Parathyroid adenoma (tissue), 2 donors: ENCODE results near the gene ZFP42.

Source experiments
- H2AFZ ChIP-seq: fragments of 300-600 bp; sonication (generic); one replicate; pipeline ENCODE4 v1.7.0; 2017; ENCODE audit warnings: antibody characterized with exemption, mild to moderate bottlenecking
- H3K27ac ChIP-seq: fragments of 300-600 bp; sonication (generic); one replicate; pipeline ENCODE4 v1.7.0; 2017
- H3K27me3 ChIP-seq: fragments of 300-600 bp; sonication (generic); one replicate; pipeline ENCODE4 v1.7.0; 2017; ENCODE audit warnings: low read length; ENCODE audit not compliant: control insufficient read depth, insufficient read depth
- H3K36me3 ChIP-seq: fragments of 300-600 bp; sonication (generic); one replicate; pipeline ENCODE4 v1.7.0; 2017; ENCODE audit warnings: low read length; ENCODE audit not compliant: control insufficient read depth, insufficient read depth
- H3K4me1 ChIP-seq: fragments of 300-600 bp; sonication (generic); one replicate; pipeline ENCODE4 v1.7.0; 2017; ENCODE audit warnings: control low read depth
- H3K4me2 ChIP-seq: fragments of 300-600 bp; sonication (generic); one replicate; pipeline ENCODE4 v1.7.0; 2017; ENCODE audit warnings: low read length
- H3K4me3 ChIP-seq: fragments of 300-600 bp; sonication (generic); one replicate; pipeline ENCODE4 v1.7.0; 2017; ENCODE audit warnings: low read depth, low read length
- H3K79me2 ChIP-seq: fragments of 300-600 bp; sonication (generic); one replicate; pipeline ENCODE4 v1.7.0; 2017; ENCODE audit warnings: control low read depth
- H3K9ac ChIP-seq: fragments of 300-600 bp; sonication (generic); one replicate; pipeline ENCODE4 v1.7.0; 2017; ENCODE audit warnings: mild to moderate bottlenecking
- H3K9me3 ChIP-seq: fragments of 300-600 bp; sonication (generic); one replicate; pipeline ENCODE4 v1.7.0; 2017; ENCODE audit warnings: low read length; ENCODE audit not compliant: control insufficient read depth
- TF ChIP-seq, protein P1 (sequence below): fragments of 300-600 bp; sonication (generic); IDR thresholded peaks from one replicate; pipeline ENCODE4 v1.7.0; 2017; ENCODE audit warnings: antibody characterized with exemption, mild to moderate bottlenecking
- donor health status: primary hyperparathyroidism.

Gene ZFP42

DNA sequence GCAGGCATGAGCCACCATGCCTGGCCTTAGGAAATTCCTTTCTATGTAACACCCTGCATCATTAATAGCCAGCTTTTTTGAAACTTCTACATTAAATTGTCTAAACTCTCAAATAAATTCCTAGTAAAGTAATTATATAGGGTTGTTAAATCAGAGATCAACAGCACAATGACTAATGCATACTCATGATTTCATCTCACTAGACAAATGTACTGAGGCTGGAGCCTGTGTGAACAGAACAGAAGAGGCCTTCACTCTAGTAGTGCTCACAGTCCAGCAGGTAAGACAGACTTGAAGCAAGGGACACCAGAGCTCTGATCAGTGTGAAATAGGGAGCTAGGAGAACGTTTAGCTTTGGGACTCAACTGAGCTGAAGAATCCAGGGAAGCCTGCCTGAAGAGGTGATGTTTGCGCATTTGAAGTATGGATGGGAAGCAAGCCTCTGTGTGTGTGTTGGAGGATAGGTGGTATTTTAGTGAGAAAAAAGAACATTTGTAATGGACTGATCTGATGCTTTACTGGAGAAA is 3.9 kb downstream of the ZFP42 start:
- Histone ChIP-seq H3K79me2 (no peaks in the 10 kb centered on the region), H2AFZ (no peak overlapping the region), H3K36me3 (no peaks in the 10 kb centered on the region), H3K27me3 (no peaks in the 10 kb centered on the region), H3K4me1 (no peaks in the 10 kb centered on the region), H3K4me2 (no peak overlapping the region), H3K9ac (no peak overlapping the region), H3K4me3 (no peak overlapping the region), H3K27ac (no peak overlapping the region), H3K9me3 (no peaks in the 10 kb centered on the region)
- TF ChIP-seq, protein P1, sequence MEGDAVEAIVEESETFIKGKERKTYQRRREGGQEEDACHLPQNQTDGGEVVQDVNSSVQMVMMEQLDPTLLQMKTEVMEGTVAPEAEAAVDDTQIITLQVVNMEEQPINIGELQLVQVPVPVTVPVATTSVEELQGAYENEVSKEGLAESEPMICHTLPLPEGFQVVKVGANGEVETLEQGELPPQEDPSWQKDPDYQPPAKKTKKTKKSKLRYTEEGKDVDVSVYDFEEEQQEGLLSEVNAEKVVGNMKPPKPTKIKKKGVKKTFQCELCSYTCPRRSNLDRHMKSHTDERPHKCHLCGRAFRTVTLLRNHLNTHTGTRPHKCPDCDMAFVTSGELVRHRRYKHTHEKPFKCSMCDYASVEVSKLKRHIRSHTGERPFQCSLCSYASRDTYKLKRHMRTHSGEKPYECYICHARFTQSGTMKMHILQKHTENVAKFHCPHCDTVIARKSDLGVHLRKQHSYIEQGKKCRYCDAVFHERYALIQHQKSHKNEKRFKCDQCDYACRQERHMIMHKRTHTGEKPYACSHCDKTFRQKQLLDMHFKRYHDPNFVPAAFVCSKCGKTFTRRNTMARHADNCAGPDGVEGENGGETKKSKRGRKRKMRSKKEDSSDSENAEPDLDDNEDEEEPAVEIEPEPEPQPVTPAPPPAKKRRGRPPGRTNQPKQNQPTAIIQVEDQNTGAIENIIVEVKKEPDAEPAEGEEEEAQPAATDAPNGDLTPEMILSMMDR: no peak

DNA sequence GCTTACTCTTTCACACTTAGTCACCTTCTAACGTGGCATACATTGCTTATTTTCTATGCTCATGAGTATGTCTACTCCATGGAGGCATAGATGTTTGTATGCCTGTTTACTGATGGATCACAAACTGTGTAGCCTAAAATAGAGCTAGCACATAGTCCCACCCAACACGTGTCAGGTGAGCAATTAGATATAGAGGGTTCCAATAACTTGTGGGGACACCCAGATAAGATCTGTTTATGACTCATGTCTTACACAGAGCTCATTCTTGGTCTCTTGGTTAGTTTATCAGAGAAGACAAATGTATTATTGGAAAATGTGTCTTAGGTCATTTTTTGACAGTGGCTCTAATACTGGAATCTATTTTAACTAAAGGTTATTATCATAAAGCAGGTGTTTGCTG is 6.8 kb downstream of the ZFP42 start:
- no peak overlapping the region for H3K27ac ChIP-seq
- H3K36me3 ChIP-seq: no peaks in the 10 kb centered on the region
- H3K4me3 ChIP-seq: no peak overlapping the region
- H3K4me1 ChIP-seq: no peaks in the 10 kb centered on the region
- no peak overlapping the region for H3K9ac ChIP-seq
- H3K79me2 ChIP-seq: no peaks in the 10 kb centered on the region
- no peak overlapping the region for H2AFZ ChIP-seq
- H3K27me3 ChIP-seq: no peaks in the 10 kb centered on the region
- TF ChIP-seq, protein P1: no peak
- no peaks in the 10 kb centered on the region for H3K9me3 ChIP-seq
- no peak overlapping the region for H3K4me2 ChIP-seq

DNA sequence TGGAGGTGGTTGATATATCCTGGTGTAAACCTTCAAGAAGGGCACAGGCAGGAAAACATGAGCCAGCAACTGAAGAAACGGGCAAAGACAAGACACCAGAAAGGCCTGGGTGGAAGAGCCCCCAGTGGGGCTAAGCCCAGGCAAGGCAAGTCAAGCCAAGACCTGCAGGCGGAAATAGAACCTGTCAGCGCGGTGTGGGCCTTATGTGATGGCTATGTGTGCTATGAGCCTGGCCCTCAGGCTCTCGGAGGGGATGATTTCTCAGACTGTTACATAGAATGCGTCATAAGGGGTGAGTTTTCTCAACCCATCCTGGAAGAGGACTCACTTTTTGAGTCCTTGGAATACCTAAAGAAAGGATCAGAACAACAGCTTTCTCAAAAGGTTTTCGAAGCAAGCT is 7.2 kb downstream of the ZFP42 start:
- no peaks in the 10 kb centered on the region for H3K27me3 ChIP-seq
- no peak overlapping the region for H3K27ac ChIP-seq
- no peak overlapping the region for H3K4me3 ChIP-seq
- H3K9ac ChIP-seq: no peak overlapping the region
- no peaks in the 10 kb centered on the region for H3K9me3 ChIP-seq
- no peaks in the 10 kb centered on the region for H3K4me1 ChIP-seq
- no peaks in the 10 kb centered on the region for H3K79me2 ChIP-seq
- no peak overlapping the region for H3K4me2 ChIP-seq
- H2AFZ ChIP-seq: no peak overlapping the region
- TF ChIP-seq, protein P1: no peak
- H3K36me3 ChIP-seq: no peaks in the 10 kb centered on the region

DNA sequence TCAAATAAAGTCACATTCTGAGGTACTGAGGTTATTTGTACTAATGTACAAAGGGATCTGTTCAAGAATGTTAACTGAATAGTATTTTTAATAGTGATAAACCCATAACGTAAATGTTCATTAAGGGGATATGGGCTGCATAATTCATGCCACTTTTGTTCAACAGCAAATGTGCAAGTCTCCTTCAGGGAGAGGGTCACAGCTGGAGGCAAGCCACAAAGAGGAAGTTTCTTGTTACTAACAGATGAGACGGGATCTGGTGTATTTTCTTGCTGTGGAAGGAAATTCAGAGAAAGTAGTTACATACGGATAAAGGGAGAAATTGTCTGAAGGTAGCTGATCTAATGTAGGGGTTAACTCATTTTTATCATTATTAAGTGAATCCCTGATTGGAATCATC is 10.0 kb downstream of the ZFP42 start:
- Histone ChIP-seq H3K4me2 (no peak overlapping the region), H3K9me3 (no peaks in the 10 kb centered on the region), H3K79me2 (no peaks in the 10 kb centered on the region), H3K36me3 (no peaks in the 10 kb centered on the region), H3K4me3 (no peak overlapping the region), H3K4me1 (no peaks in the 10 kb centered on the region), H3K27me3 (no peaks in the 10 kb centered on the region), H3K27ac (no peak overlapping the region), H3K9ac (no peak overlapping the region), H2AFZ (no peak overlapping the region)
- TF ChIP-seq, protein P1: no peak

DNA sequence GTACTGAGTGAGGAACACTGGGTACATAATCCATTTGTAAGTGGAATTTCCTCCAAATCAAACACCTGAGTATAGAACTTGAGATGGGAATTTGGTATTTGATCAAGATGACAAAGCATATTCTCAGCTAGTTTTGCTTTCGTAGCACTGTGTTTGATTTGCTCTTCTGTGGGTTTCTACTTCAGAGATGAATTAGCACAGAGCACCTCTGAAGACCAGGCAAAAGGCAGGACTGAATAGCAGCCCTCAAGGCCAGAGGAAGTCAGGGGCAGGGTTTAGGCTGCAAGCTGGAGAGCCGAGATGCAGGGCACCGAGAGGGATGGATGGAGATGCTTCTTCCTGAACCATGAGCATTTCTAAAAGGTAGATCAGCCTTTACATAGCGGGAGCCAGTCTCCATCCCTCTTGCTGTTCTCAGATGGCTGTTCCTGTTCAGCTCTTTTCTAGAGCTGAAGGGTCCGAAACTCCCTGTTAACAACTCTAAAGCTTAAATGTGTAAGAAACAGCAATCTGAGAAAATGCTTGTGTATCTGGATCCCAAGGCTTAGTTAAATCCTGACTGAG is 10.8 kb downstream of the ZFP42 start:
- Histone ChIP-seq H2AFZ (no peak overlapping the region), H3K79me2 (no peaks in the 10 kb centered on the region), H3K27ac (no peak overlapping the region), H3K4me2 (no peak overlapping the region), H3K9me3 (no peaks in the 10 kb centered on the region), H3K4me1 (no peaks in the 10 kb centered on the region), H3K4me3 (no peak overlapping the region), H3K36me3 (no peaks in the 10 kb centered on the region), H3K9ac (no peak overlapping the region), H3K27me3 (no peaks in the 10 kb centered on the region)
- TF ChIP-seq, protein P1: no peak
